ENCODE data around the gene CYFIP1. TPM values are rescaled to one million over a fixed set of nuclear protein-coding genes. Genes with fewer than 3 reads are reported as not detected.
A peak's percentile ranks its signal among the peaks of the same experiment; 100 is the strongest.

The CYFIP1 gene
- total RNA-seq, 3 donors from 2014 or later, result 139 to 210 (median 143) TPM

DNA sequence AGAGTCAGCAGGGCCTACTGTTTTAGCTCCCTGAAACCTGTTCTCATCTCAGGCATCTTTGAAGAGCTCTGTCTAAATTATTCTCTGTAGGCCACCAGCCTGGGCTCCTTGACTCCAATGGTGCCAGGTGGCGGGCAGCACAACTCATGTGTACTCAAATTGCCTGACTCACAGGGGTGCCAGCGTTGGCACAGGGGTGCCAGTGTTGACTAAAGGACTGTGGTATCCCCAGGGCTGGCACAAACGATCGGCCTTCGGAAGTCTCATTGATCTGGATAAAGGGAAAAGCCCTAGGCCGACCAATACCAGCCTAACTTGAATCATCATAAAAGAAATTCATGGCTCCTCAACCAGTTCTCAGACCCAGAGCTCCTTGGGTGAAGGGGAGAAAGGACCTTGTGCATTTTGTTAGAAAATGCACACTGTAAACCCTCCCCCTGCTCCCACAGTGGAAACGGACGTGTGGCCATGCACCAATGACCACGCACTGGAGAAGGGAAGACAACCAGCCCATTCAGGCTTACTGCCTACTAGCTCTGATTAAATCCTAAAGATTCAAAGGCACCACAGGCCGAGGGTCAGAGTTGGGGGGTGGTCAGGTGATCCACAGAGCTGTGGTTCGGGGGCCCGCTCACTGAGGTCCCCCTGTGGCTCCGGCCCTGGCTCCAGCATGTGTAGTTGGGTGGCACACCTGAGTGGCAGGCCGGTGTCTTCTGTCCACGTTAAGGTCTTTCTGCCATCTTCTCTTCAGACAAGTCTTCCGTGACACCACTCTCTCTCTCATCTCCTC lies 72.8 kb downstream of the CYFIP1 start:
- no peaks in the 10 kb centered on the region for H3K4me1 ChIP-seq (ENCODE audit: low read depth)
- intact Hi-C loops (cut with DNase I, micrococcal nuclease), result no loop called here
- ATAC-seq (no peak), DNase-seq (no peak)
- H3K36me3 ChIP-seq (ENCODE audit: low read depth), result no peaks in the 10 kb centered on the region
- H3K4me3 ChIP-seq, result no peak overlapping the region
- TF ChIP-seq, protein P1, sequence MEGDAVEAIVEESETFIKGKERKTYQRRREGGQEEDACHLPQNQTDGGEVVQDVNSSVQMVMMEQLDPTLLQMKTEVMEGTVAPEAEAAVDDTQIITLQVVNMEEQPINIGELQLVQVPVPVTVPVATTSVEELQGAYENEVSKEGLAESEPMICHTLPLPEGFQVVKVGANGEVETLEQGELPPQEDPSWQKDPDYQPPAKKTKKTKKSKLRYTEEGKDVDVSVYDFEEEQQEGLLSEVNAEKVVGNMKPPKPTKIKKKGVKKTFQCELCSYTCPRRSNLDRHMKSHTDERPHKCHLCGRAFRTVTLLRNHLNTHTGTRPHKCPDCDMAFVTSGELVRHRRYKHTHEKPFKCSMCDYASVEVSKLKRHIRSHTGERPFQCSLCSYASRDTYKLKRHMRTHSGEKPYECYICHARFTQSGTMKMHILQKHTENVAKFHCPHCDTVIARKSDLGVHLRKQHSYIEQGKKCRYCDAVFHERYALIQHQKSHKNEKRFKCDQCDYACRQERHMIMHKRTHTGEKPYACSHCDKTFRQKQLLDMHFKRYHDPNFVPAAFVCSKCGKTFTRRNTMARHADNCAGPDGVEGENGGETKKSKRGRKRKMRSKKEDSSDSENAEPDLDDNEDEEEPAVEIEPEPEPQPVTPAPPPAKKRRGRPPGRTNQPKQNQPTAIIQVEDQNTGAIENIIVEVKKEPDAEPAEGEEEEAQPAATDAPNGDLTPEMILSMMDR (IDR thresholded peaks at IDR 0.05), result no peak
- no peaks in the 10 kb centered on the region for H3K9me3 ChIP-seq

DNA sequence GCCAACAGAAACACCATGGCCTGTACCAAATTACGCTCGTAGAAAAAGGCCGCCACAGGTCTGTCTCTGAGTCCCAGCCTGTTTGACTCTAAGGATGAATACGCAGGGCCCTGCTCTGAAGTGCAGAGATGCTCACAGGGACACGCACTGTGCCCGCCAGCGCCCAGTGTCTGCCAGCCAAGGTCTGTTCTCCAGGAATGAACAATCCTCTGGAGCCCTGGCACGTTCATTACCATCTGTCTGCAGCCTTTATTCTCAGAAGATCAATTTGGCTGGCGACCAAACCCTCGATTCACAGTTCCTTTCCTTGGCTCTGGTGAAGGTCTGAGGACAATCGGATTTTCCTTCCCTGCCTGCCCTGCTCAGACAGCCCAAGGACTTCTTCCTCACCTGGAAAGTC lies 75.4 kb downstream of the CYFIP1 start:
- Histone ChIP-seq H3K4me1 (ENCODE audit: low read depth) (no peaks in the 10 kb centered on the region), H3K4me3 (no peak overlapping the region), H3K36me3 (ENCODE audit: low read depth) (no peaks in the 10 kb centered on the region), H3K9me3 (no peaks in the 10 kb centered on the region)
- no peak for DNase-seq
- TF ChIP-seq, protein P1 (IDR thresholded peaks at IDR 0.05), result no peak
- intact Hi-C loops (cut with DNase I, micrococcal nuclease), result no loop called here
- no peak for ATAC-seq

DNA sequence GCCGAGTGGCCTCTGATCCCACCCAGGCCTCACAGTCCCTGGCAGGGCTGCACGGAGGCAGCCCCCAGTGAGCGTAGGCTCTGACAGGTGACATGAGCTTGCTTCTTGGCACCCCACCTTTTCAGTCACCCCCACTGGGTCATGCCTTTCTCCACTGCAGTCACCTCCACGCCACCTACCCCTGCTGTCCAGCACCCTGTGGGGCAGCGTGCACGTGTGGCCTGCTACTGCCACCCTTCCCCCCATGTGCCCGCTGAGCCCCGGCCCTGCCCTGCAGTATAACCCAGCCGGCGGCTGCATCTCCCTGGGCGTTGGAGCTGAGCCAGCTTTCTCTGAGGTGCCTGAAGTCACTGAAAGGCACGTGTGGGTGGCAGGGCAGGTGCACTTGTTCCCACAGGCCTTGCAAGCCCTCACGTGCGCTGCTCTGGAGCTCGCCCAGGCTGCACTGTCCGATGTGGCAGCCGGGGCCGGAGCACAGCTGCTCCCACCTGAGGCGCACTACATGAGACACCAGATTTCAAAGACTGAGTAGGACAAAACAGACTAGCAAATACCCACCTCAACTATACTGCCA lies 76.1 kb downstream of the CYFIP1 start:
- Histone ChIP-seq H3K36me3 (ENCODE audit: low read depth) (no peaks in the 10 kb centered on the region), H3K4me1 (ENCODE audit: low read depth) (no peaks in the 10 kb centered on the region), H3K9me3 (no peaks in the 10 kb centered on the region), H3K4me3 (no peak overlapping the region)
- intact Hi-C loops (cut with DNase I, micrococcal nuclease), result no loop called here
- peak; percentile 82 for ATAC-seq
- peak; percentile 77 to 81 (median 80) for DNase-seq
- TF ChIP-seq, protein P1 (IDR thresholded peaks at IDR 0.05), result no peak

DNA sequence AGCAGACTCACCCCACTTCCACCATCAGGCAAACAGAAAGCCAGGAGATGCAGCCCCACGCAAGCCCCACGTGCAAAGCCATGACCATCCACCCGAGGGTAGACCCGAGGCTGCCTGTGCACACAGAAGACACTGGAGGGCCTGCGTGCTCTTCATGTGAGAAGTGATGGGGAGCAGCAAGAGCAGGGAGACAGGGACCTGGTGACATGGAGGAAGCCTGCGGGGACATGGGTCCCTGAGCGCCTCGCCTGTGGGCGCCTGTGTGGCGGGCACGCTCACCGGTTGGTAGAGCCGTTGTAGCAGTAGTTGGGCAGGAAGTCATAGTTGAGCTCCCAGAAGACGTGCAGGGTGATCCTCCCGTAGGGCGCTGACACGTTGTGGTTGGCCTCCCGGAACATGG lies 76.7 kb downstream of the CYFIP1 start:
- ATAC-seq, result no peak
- intact Hi-C loops (cut with DNase I, micrococcal nuclease), result no loop called here
- Histone ChIP-seq H3K4me3 (no peak overlapping the region), H3K9me3 (no peaks in the 10 kb centered on the region), H3K36me3 (ENCODE audit: low read depth) (no peaks in the 10 kb centered on the region), H3K4me1 (ENCODE audit: low read depth) (no peaks in the 10 kb centered on the region)
- TF ChIP-seq, protein P1 (IDR thresholded peaks at IDR 0.05), result no peak
- no peak for DNase-seq

DNA sequence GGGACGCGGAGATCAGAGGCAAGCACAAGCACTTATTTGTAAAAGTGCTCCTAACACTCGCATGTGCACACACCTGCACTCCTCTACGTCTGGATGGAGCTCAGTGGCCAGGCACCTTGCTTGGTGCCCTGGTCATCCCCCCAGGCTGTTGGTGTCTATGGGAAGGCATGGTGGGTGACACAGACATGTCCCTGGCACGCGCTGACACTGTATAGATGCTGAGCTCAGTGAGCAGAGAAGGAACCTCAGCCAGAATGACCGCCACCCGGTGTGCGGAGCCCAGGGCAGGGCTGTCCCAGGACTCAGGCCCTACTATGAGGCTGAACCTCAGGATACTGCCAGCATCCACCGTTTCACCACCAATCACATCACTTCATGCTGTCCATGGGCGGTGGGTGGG lies 77.2 kb downstream of the CYFIP1 start:
- Histone ChIP-seq H3K4me3 (no peak overlapping the region), H3K9me3 (no peaks in the 10 kb centered on the region), H3K4me1 (ENCODE audit: low read depth) (no peaks in the 10 kb centered on the region), H3K36me3 (ENCODE audit: low read depth) (no peaks in the 10 kb centered on the region)
- TF ChIP-seq, protein P1 (IDR thresholded peaks at IDR 0.05), result no peak
- DNase-seq (no peak), ATAC-seq (no peak)
- intact Hi-C loops (cut with DNase I, micrococcal nuclease), result no loop called here

Measured in mucosa of descending colon (tissue), 3 donors.